ENCODE results near the gene EEF1AKMT3. TPM values are rescaled to one million over a fixed set of nuclear protein-coding genes. Genes with fewer than 3 reads are reported as not detected.

Gene EEF1AKMT3
- polyA plus RNA-seq, 4 donors = 0.22 to 7.1 (median 2.7) TPM

DNA sequence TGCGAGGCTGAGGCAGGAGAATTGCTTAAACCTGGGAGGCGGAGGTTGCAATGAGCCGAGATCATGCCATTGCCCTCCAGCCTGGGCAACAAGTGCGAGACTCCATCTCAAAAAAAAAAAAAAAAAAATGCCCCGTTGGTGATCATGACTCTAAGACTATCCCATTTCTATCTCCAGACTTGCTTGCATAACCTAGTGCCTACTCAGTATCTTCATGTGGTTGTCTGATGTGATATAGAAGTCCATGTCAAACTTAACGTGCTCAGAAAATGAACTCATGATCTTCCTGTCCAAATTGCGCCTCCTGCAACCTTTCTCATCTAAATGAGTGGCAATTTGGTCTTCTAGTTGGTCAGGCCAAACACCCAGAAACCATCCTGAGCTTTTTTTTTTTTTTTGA is 5.5 kb downstream of the EEF1AKMT3 start:
- Histone ChIP-seq H3K9me3 (ENCODE audit: control insufficient read depth in 2 of 2, insufficient read depth in 1 of 2, low read depth in 1 of 2, low read length in 1 of 2) (no peaks in the 10 kb centered on the region), H3K27me3 (ENCODE audit: control insufficient read depth in 3 of 3, insufficient read depth in 3 of 3, low read length in 3 of 3) (no peaks in the 10 kb centered on the region), H3K4me1 (ENCODE audit: control insufficient read depth in 3 of 3, insufficient read depth in 2 of 3, low read depth in 1 of 3, low read length in 2 of 3) (peaks cover 0 to 2% (median 0%) of the 10 kb centered on the region in 3 donors), H3K36me3 (ENCODE audit: control insufficient read depth in 3 of 3, insufficient read depth in 2 of 3, low read depth in 1 of 3, low read length in 3 of 3) (peaks cover 0 to 15% (median 0%) of the 10 kb centered on the region in 3 donors), H3K4me3 (ENCODE audit: low read depth in 1 of 3, low read length in 3 of 3) (no peak overlapping the region), H3K27ac (ENCODE audit: low read depth in 1 of 3, low read length in 2 of 3) (no peak overlapping the region)
- 87 to 94% (median 89%) methylated on average over 7 of the region's 7 CpGs for WGBS, 3 donors
- FAIRE-seq = no peak
- DNase-seq = no peak

DNA sequence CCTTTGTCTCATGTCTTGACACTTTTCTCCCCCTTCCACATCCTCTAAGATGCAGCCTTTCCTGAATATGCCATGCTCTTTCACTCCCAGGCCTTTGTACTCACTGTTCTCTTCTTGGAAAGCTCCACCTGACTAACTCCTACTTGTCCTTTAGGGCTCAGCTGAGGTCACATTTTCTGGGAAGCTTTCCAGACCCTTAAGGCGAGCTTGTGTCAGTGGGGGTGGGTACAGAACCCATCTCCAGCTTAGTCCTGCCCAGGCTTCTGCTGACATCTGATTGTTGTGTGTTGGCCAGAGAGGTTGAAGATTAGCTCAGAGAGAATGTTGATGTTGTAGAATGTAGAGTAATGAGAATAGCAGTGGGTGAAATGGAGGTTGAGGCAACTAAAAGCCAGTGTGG is 7.3 kb downstream of the EEF1AKMT3 start:
- no peaks in the 10 kb centered on the region for H3K27me3 ChIP-seq (ENCODE audit: control insufficient read depth in 3 of 3, insufficient read depth in 3 of 3, low read length in 3 of 3)
- no peak overlapping the region for H3K27ac ChIP-seq (ENCODE audit: low read depth in 1 of 3, low read length in 2 of 3)
- H3K4me3 ChIP-seq (ENCODE audit: low read depth in 1 of 3, low read length in 3 of 3) = no peak overlapping the region
- peaks cover 0 to 17% (median 0%) of the 10 kb centered on the region in 3 donors for H3K36me3 ChIP-seq (ENCODE audit: control insufficient read depth in 3 of 3, insufficient read depth in 2 of 3, low read depth in 1 of 3, low read length in 3 of 3)
- H3K9me3 ChIP-seq (ENCODE audit: control insufficient read depth in 2 of 2, insufficient read depth in 1 of 2, low read depth in 1 of 2, low read length in 1 of 2) = no peaks in the 10 kb centered on the region
- FAIRE-seq (no peak), DNase-seq (no peak)
- peaks cover 0 to 7% (median 2%) of the 10 kb centered on the region in 3 donors for H3K4me1 ChIP-seq (ENCODE audit: control insufficient read depth in 3 of 3, insufficient read depth in 2 of 3, low read depth in 1 of 3, low read length in 2 of 3)
- 68 to 78% (median 73%) methylated on average over 1 of the region's 1 CpG for WGBS, 3 donors

DNA sequence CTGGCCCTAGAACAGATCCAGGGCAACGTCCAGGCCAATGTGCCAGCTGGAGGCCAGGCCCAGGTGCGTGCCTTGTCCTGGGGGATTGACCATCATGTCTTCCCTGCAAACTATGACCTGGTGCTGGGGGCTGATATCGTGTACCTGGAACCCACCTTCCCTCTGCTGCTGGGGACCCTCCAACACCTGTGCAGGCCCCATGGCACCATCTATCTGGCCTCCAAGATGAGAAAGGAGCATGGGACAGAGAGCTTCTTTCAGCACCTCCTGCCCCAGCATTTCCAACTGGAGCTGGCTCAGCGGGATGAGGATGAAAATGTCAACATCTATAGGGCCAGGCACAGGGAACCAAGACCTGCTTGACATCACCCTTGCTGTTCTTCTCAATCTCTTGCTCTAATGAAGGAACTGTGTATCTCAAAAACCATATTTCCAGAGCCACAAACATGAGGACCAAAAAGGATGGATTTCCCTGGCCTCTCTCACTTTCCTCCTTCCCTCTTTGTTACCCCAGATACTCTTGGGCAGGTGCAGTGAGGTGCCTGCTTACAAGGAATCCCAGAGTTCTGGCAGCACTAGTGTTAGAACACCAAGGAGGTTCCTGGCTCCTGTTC is 8.0 kb downstream of the EEF1AKMT3 start:
- Histone ChIP-seq H3K4me1 (ENCODE audit: control insufficient read depth in 3 of 3, insufficient read depth in 2 of 3, low read depth in 1 of 3, low read length in 2 of 3) (peaks cover 0 to 7% (median 2%) of the 10 kb centered on the region in 3 donors), H3K36me3 (ENCODE audit: control insufficient read depth in 3 of 3, insufficient read depth in 2 of 3, low read depth in 1 of 3, low read length in 3 of 3) (peaks cover 0 to 22% (median 0%) of the 10 kb centered on the region in 3 donors), H3K27me3 (ENCODE audit: control insufficient read depth in 3 of 3, insufficient read depth in 3 of 3, low read length in 3 of 3) (no peaks in the 10 kb centered on the region), H3K27ac (ENCODE audit: low read depth in 1 of 3, low read length in 2 of 3) (no peak overlapping the region), H3K4me3 (ENCODE audit: low read depth in 1 of 3, low read length in 3 of 3) (no peak overlapping the region), H3K9me3 (ENCODE audit: control insufficient read depth in 2 of 2, insufficient read depth in 1 of 2, low read depth in 1 of 2, low read length in 1 of 2) (no peaks in the 10 kb centered on the region)
- FAIRE-seq (no peak), DNase-seq (no peak)
- 89 to 93% (median 91%) methylated on average over 4 of the region's 4 CpGs for WGBS, 3 donors

DNA sequence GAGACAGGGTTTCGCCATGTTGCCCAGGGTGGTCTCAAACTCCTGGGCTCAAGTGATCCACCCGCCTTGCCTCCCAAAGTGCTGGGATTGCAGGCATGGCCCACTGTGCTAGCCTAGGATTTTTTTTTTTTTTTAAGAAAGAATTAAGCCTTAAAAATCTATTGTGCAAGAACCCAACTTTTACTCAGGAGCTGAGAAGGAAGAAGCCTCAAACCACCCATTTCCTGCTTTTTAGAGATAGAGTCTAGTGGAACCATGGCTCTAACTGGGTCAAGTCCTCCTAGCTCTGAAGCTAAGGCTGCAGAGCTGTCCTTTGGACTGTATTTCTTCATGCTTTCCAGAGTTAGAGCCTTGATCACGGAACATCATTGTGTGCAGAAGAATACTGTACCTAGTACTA is 8.8 kb downstream of the EEF1AKMT3 start:
- Histone ChIP-seq H3K4me1 (ENCODE audit: control insufficient read depth in 3 of 3, insufficient read depth in 2 of 3, low read depth in 1 of 3, low read length in 2 of 3) (peaks cover 0 to 7% (median 2%) of the 10 kb centered on the region in 3 donors), H3K4me3 (ENCODE audit: low read depth in 1 of 3, low read length in 3 of 3) (no peak overlapping the region), H3K9me3 (ENCODE audit: control insufficient read depth in 2 of 2, insufficient read depth in 1 of 2, low read depth in 1 of 2, low read length in 1 of 2) (no peaks in the 10 kb centered on the region), H3K27me3 (ENCODE audit: control insufficient read depth in 3 of 3, insufficient read depth in 3 of 3, low read length in 3 of 3) (no peaks in the 10 kb centered on the region), H3K27ac (ENCODE audit: low read depth in 1 of 3, low read length in 2 of 3) (no peak overlapping the region), H3K36me3 (ENCODE audit: control insufficient read depth in 3 of 3, insufficient read depth in 2 of 3, low read depth in 1 of 3, low read length in 3 of 3) (peaks cover 1 to 23% (median 3%) of the 10 kb centered on the region in 3 donors)
- DNase-seq (no peak), FAIRE-seq (no peak)
- WGBS, 3 donors = 90 to 95% (median 92%) methylated on average over 3 of the region's 3 CpGs

DNA sequence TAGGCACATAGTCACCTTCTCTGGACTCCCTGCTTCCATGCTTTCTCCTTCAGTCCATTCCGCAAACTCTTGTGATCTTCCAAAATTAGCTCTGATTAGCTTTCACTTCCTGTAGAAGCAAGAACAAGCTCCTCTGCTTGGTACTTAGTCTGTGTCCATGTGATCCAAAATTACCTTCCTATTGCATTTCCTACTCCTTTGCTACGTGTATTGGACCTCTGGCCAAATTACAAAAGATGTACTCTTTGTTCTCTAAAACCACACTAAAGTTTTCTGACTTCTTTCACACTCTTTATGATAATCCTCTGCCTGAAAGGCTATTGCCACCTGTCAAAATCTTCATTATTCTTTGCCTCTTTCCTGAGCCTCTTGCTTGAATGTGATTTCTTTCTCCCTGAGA is 9.4 kb downstream of the EEF1AKMT3 start:
- DNase-seq (no peak), FAIRE-seq (no peak)
- Histone ChIP-seq H3K27ac (ENCODE audit: low read depth in 1 of 3, low read length in 2 of 3) (no peak overlapping the region), H3K9me3 (ENCODE audit: control insufficient read depth in 2 of 2, insufficient read depth in 1 of 2, low read depth in 1 of 2, low read length in 1 of 2) (no peaks in the 10 kb centered on the region), H3K27me3 (ENCODE audit: control insufficient read depth in 3 of 3, insufficient read depth in 3 of 3, low read length in 3 of 3) (no peaks in the 10 kb centered on the region), H3K36me3 (ENCODE audit: control insufficient read depth in 3 of 3, insufficient read depth in 2 of 3, low read depth in 1 of 3, low read length in 3 of 3) (peaks cover 3 to 23% (median 3%) of the 10 kb centered on the region in 3 donors), H3K4me1 (ENCODE audit: control insufficient read depth in 3 of 3, insufficient read depth in 2 of 3, low read depth in 1 of 3, low read length in 2 of 3) (peaks cover 0 to 7% (median 2%) of the 10 kb centered on the region in 3 donors), H3K4me3 (ENCODE audit: low read depth in 1 of 3, low read length in 3 of 3) (no peak overlapping the region)
- 72 to 86% (median 72%) methylated on average over 2 of the region's 2 CpGs for WGBS, 3 donors

DNA sequence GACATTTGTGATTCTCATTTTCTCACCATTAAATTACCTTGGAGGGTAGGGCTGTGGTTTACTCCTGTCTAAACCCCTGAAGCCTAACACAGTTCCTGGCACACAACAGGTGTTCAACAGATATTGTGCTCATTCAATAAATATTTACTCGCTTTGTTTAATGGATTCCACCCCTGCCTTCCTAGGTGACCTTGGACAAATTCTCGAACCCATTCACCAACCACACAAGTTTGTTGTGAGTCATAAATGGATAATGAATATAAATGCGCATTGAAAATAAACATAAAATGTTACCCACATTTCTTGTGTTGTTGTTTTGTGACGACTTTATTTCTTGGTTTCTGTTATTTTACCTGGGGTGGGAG is 9.8 kb downstream of the EEF1AKMT3 start:
- H3K27ac ChIP-seq (ENCODE audit: low read depth in 1 of 3, low read length in 2 of 3) = no peak overlapping the region
- DNase-seq = no peak

DNA sequence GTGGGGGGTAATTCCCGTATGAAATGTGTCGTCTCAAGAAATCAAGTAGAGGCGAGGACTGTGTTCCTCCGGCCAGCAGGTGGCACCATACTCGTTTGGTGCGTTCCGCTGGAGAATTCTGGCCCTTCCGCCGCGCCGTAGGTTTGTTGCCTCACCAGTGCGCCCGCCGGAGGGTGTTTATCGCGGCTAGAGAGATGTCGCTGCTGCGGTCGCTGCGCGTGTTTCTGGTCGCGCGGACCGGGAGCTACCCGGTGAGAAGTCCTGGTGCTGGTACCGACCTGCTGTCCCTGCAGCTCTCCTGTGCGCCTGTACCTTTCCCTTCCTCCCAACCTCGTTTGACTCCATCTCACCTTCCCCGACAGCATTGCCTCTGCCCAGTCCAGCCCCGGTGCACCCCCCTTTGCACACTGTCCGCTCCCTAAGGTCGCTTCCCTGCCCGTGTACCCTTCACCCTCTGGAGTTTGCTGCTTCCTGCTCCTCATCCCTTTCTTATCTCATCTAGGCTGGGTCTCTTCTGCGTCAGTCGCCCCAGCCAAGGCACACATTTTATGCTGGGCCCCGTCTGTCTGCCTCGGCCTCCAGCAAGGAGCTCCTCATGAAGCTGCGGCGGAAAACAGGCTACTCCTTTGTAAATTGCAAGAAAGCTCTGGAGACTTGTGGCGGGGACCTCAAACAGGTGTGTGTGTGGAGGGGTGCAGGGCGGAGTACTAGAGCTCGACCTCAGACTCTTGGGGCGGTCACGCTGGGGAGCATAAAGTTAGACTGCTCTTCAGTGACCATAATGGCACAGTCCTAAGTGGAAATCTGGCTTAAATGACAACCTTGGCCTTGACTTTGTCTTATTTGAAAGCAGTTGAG is 10.4 kb downstream of the EEF1AKMT3 start, which contains the start of gene TSFM:
TSFM (plus strand) TSS at position 180 of the 858 bp plus-strand sequence; CDS start at position 195, 15 bp downstream.
- peak within 1 kb of the TSS in 2 of 3 donors; percentile 69 for H3K27ac ChIP-seq (ENCODE audit: low read depth in 1 of 3, low read length in 2 of 3)
- H3K9me3 ChIP-seq (ENCODE audit: control insufficient read depth in 2 of 2, insufficient read depth in 1 of 2, low read depth in 1 of 2, low read length in 1 of 2) = no peaks in the 10 kb centered on the region
- H3K27me3 ChIP-seq (ENCODE audit: control insufficient read depth in 3 of 3, insufficient read depth in 3 of 3, low read length in 3 of 3) = no peaks in the 10 kb centered on the region
- FAIRE-seq (no peak), DNase-seq (peak; percentile 94 to 98)
- peaks cover 5 to 23% (median 9%) of the 10 kb centered on the region in 3 donors for H3K36me3 ChIP-seq (ENCODE audit: control insufficient read depth in 3 of 3, insufficient read depth in 2 of 3, low read depth in 1 of 3, low read length in 3 of 3)
- WGBS, 3 donors = 0 to 1% (median 0%) methylated on average over 42 to 45 of the region's 45 CpGs
- H3K4me1 ChIP-seq (ENCODE audit: control insufficient read depth in 3 of 3, insufficient read depth in 2 of 3, low read depth in 1 of 3, low read length in 2 of 3) = peaks cover 0 to 7% (median 2%) of the 10 kb centered on the region in 3 donors
- peak within 1 kb of the TSS; percentile 64 to 99 (median 67) for H3K4me3 ChIP-seq (ENCODE audit: low read depth in 1 of 3, low read length in 3 of 3)

More for the DNA sequence above, 9.8 kb downstream of the EEF1AKMT3 start:
- WGBS, 3 donors = 8 to 21% (median 13%) methylated on average over 4 of the region's 4 CpGs
- peaks cover 5 to 23% (median 7%) of the 10 kb centered on the region in 3 donors for H3K36me3 ChIP-seq (ENCODE audit: control insufficient read depth in 3 of 3, insufficient read depth in 2 of 3, low read depth in 1 of 3, low read length in 3 of 3)
- no peaks in the 10 kb centered on the region for H3K27me3 ChIP-seq (ENCODE audit: control insufficient read depth in 3 of 3, insufficient read depth in 3 of 3, low read length in 3 of 3)
- no peaks in the 10 kb centered on the region for H3K9me3 ChIP-seq (ENCODE audit: control insufficient read depth in 2 of 2, insufficient read depth in 1 of 2, low read depth in 1 of 2, low read length in 1 of 2)
- H3K4me3 ChIP-seq (ENCODE audit: low read depth in 1 of 3, low read length in 3 of 3) = peak overlapping the region in 1 of 3 donors; percentile 99
- H3K4me1 ChIP-seq (ENCODE audit: control insufficient read depth in 3 of 3, insufficient read depth in 2 of 3, low read depth in 1 of 3, low read length in 2 of 3) = peaks cover 0 to 7% (median 2%) of the 10 kb centered on the region in 3 donors
- FAIRE-seq = no peak

DNA sequence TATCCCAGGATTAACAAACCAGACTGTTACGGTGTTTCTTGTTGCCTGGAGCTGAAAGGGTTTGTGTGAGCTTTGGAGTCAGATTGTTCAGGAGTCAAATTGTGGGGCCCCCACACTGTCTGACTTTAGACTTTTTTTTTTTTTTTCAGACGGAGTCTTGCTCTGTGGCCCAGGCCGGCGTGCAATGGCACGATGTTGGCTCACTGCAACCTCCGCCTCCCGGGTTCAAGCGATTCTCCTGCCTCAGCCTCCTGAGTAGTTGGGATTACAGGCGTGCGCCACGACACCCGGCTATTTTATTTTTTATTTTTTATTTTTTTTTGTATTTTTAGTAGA is 11.0 kb downstream of the EEF1AKMT3 start:
- Histone ChIP-seq H3K27me3 (ENCODE audit: control insufficient read depth in 3 of 3, insufficient read depth in 3 of 3, low read length in 3 of 3) (no peaks in the 10 kb centered on the region), H3K27ac (ENCODE audit: low read depth in 1 of 3, low read length in 2 of 3) (no peak overlapping the region), H3K9me3 (ENCODE audit: control insufficient read depth in 2 of 2, insufficient read depth in 1 of 2, low read depth in 1 of 2, low read length in 1 of 2) (no peaks in the 10 kb centered on the region), H3K4me1 (ENCODE audit: control insufficient read depth in 3 of 3, insufficient read depth in 2 of 3, low read depth in 1 of 3, low read length in 2 of 3) (peaks cover 0 to 7% (median 2%) of the 10 kb centered on the region in 3 donors), H3K36me3 (ENCODE audit: control insufficient read depth in 3 of 3, insufficient read depth in 2 of 3, low read depth in 1 of 3, low read length in 3 of 3) (peaks cover 5 to 27% (median 9%) of the 10 kb centered on the region in 3 donors), H3K4me3 (ENCODE audit: low read depth in 1 of 3, low read length in 3 of 3) (peak overlapping the region; percentile 64 to 99 (median 67))
- WGBS, 3 donors = 79 to 84% (median 81%) methylated on average over 12 of the region's 12 CpGs
- FAIRE-seq = no peak
- no peak for DNase-seq

Measured in small intestine (tissue), 7 donors.